Lower leg skin (tissue), 4 donors: Measurements from ENCODE around the gene ZNF135. TPM values are rescaled to one million over a fixed set of nuclear protein-coding genes. Genes with fewer than 3 reads are reported as not detected.

Experiments used
- DNase-seq, 2 donors: peaks; one replicate each; pipeline ENCODE4 v3.0.0-alpha.2; 2019; ENCODE audit warnings: low spot score in 2 of 2
- H3K4me3 ChIP-seq: fragments of 200-600 bp; sonication (generic); 2 replicates; pipeline ENCODE4 v1.5.1; 2017; ENCODE audit warnings: mild to moderate bottlenecking, low read depth; ENCODE audit not compliant: poor library complexity, severe bottlenecking
- CTCF ChIP-seq, 3 donors: fragments of 450-650 bp; IDR thresholded peaks; one replicate each; pipeline ENCODE4 v1.5.1; 2016; ENCODE audit warnings: antibody characterized with exemption in 3 of 3, mild to moderate bottlenecking in 3 of 3, moderate library complexity in 2 of 3
- POLR2A ChIP-seq, 2 donors: fragments of 450-650 bp; IDR thresholded peaks; one replicate each; pipeline ENCODE4 v1.6.1; 2016 to 2017; ENCODE audit warnings: antibody characterized with exemption in 2 of 2, mild to moderate bottlenecking in 1 of 2, moderate library complexity in 1 of 2
- WGBS, 2 donors: methylation state at CpG; one replicate each; pipeline ENCODE4 v1.1.5; 2018; 5-methylcytosine and 5-hydroxymethylcytosine counted together
- intact Hi-C: fragments of 100-400 bp; cut with DNase I; formaldehyde crosslinking; loops from one replicate; pipeline ENCODE4 v1.15.0; 2023; ENCODE audit warnings: low total_unique reads
- total RNA-seq, 4 donors: library from RNA; depleted of rRNA; stranded (reverse); fragments of >200 nt; gene quantifications; one replicate each; pipeline ENCODE4 v1.1.0, GENCODE V29; 2016

The ZNF135 gene
- total RNA-seq, 4 donors from 2014 or later, result 4.8 to 5.9 (median 5.5) TPM

GRCh38 chr19:58108546-58108817 lies 49.4 kb downstream of the ZNF135 start:
- H3K4me3 ChIP-seq, result no peak overlapping the region
- 79 to 90% methylated on average over 3 of the region's 3 CpGs for WGBS, 2 donors
- intact Hi-C loops, result no loop called here
- DNase-seq, result no peak
- TF ChIP-seq CTCF (IDR thresholded peaks at IDR 0.05) (no peak), POLR2A (IDR thresholded peaks at IDR 0.05) (no peak)

- 3 to 7% methylated on average over 26 to 34 of the region's 77 CpGs for WGBS, 2 donors
- H3K4me3 ChIP-seq, result no peak overlapping the region
- TF ChIP-seq POLR2A (IDR thresholded peaks at IDR 0.05) (no peak), CTCF (IDR thresholded peaks at IDR 0.05) (no peak)
- intact Hi-C loops, result no loop called here
- DNase-seq, result no peak
These were observed 58.9 kb downstream of the ZNF135 start for GRCh38 chr19:58117841-58118575.

GRCh38 chr19:58118979-58119733 lies 60.1 kb downstream of the ZNF135 start:
- H3K4me3 ChIP-seq, result no peak overlapping the region
- TF ChIP-seq CTCF (IDR thresholded peaks at IDR 0.05) (no peak), POLR2A (IDR thresholded peaks at IDR 0.05) (no peak)
- no peak for DNase-seq
- intact Hi-C loops, result no loop called here
- WGBS, 2 donors, result 79 to 86% methylated on average over 5 of the region's 5 CpGs

Other genes with a start within 250 kb of the ZNF135 start
- 1 to 10 TPM; 5.4 to 7.0 (median 5.9) TPM for gene ZNF552, start 244.4 kb upstream of the ZNF135 start, total RNA-seq
- gene ZNF587B, start 229.0 kb upstream of the ZNF135 start, total RNA-seq, result 10 to 100 TPM; 11.8 to 16.7 (median 13.7) TPM
- gene ZNF587, start 209.4 kb upstream of the ZNF135 start, total RNA-seq, result 10 to 100 TPM; 10.6 to 18.0 (median 17.2) TPM
- 10 to 100 TPM in 2 of 4 donors, 1 to 10 TPM in 2; 6.9 to 18.4 (median 10.0) TPM for gene ZNF814, start 170.2 kb upstream of the ZNF135 start, total RNA-seq
- 10 to 100 TPM in 3 of 4 donors, 1 to 10 TPM in 1; 6.6 to 25.5 (median 11.6) TPM for gene ZNF417, start 142.7 kb upstream of the ZNF135 start, total RNA-seq
- gene ZNF418, start 123.9 kb upstream of the ZNF135 start, total RNA-seq, result 10 to 100 TPM in 1 of 4 donors, 1 to 10 TPM in 3; 4.3 to 10.9 (median 6.2) TPM
- 10 to 100 TPM in 1 of 4 donors, 1 to 10 TPM in 3; 7.8 to 11.3 (median 9.1) TPM for gene ZNF256, start 111.6 kb upstream of the ZNF135 start, total RNA-seq
- gene C19orf18, start 84.7 kb upstream of the ZNF135 start, total RNA-seq, result not detected
- gene ZNF606, start 56.5 kb upstream of the ZNF135 start, total RNA-seq, result 10 to 100 TPM in 3 of 4 donors, 1 to 10 TPM in 1; 9.6 to 53.4 (median 16.3) TPM
- gene ZSCAN1, start 25.3 kb upstream of the ZNF135 start, total RNA-seq, result under 1 TPM in 1 of 4 donors, not detected in 3; 0.23 TPM
- 10 to 100 TPM; 35.3 to 64.3 (median 50.9) TPM for gene ZSCAN18, start 38.9 kb downstream of the ZNF135 start, total RNA-seq
- 10 to 100 TPM in 1 of 4 donors, 1 to 10 TPM in 3; 8.7 to 12.1 (median 9.2) TPM for gene ZNF329, start 91.5 kb downstream of the ZNF135 start, total RNA-seq
- gene ZNF274, start 123.8 kb downstream of the ZNF135 start, total RNA-seq, result 10 to 100 TPM; 32.5 to 58.5 (median 34.2) TPM
- 10 to 100 TPM; 34.2 to 55.1 (median 43.3) TPM for gene ZNF544, start 169.6 kb downstream of the ZNF135 start, total RNA-seq
- gene ZNF8, start 219.7 kb downstream of the ZNF135 start, total RNA-seq, result 10 to 100 TPM in 1 of 4 donors, 1 to 10 TPM in 3; 3.0 to 12.8 (median 8.9) TPM
- gene ERVK3-1, start 246.1 kb downstream of the ZNF135 start, total RNA-seq, result 10 to 100 TPM; 23.3 to 50.1 (median 33.4) TPM